Transverse colon (tissue), 4 donors: Measurements from ENCODE around the gene ZNF804A.

Experiments used
- EP300 ChIP-seq: sonication (generic); formaldehyde crosslinking; IDR thresholded peaks from one replicate; pipeline ENCODE4 v1.6.1; 2017; ENCODE audit warnings: antibody characterized with exemption, low read depth
- POLR2A ChIP-seq: fragments of 450-650 bp; IDR thresholded peaks from one replicate; pipeline ENCODE4 v1.6.1; 2016; ENCODE audit warnings: antibody characterized with exemption, mild to moderate bottlenecking, moderate library complexity
- POLR2AphosphoS5 ChIP-seq, 3 donors: sonication (generic); formaldehyde crosslinking; IDR thresholded peaks; one replicate each; pipeline ENCODE4 v1.6.1; 2016; ENCODE audit warnings: antibody characterized with exemption in 3 of 3
- TF ChIP-seq, protein P1 (sequence below), 5 experiments: fragments of 200-600 bp in 3 of 5; fragments of 450-650 bp in 2 of 5; sonication (generic) in 3 of 5; IDR thresholded peaks; 1 replicate in 2 of 5; 2 replicates in 3 of 5; pipeline ENCODE4 v1.5.1; 2016 to 2017; ENCODE audit warnings: antibody characterized with exemption in 5 of 5, inconsistent platforms in 3 of 5, mild to moderate bottlenecking in 2 of 5, moderate library complexity in 1 of 5

- no peak for TF ChIP-seq POLR2A
- TF ChIP-seq, protein P1, sequence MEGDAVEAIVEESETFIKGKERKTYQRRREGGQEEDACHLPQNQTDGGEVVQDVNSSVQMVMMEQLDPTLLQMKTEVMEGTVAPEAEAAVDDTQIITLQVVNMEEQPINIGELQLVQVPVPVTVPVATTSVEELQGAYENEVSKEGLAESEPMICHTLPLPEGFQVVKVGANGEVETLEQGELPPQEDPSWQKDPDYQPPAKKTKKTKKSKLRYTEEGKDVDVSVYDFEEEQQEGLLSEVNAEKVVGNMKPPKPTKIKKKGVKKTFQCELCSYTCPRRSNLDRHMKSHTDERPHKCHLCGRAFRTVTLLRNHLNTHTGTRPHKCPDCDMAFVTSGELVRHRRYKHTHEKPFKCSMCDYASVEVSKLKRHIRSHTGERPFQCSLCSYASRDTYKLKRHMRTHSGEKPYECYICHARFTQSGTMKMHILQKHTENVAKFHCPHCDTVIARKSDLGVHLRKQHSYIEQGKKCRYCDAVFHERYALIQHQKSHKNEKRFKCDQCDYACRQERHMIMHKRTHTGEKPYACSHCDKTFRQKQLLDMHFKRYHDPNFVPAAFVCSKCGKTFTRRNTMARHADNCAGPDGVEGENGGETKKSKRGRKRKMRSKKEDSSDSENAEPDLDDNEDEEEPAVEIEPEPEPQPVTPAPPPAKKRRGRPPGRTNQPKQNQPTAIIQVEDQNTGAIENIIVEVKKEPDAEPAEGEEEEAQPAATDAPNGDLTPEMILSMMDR (IDR thresholded peaks at IDR 0.05): no peak
- no peak for TF ChIP-seq POLR2AphosphoS5 (IDR thresholded peaks at IDR 0.05)
- TF ChIP-seq EP300: no peak
Measured at GRCh38 chr2:184698476-184698875, 100.1 kb downstream of the ZNF804A start.
